GM18951 (cell line): ENCODE data around the gene TRERF1.

ENCODE experiments used
- POLR2A ChIP-seq: IDR thresholded peaks from 4 replicates; pipeline ENCODE4 v1.6.1; 2011; ENCODE audit warnings: mild to moderate bottlenecking; ENCODE audit not compliant: insufficient read length, insufficient read depth; ENCODE audit errors: extremely low read depth
- in situ Hi-C: fragments of 300-500 bp; cut with MboI; formaldehyde crosslinking; loops from one replicate; pipeline ENCODE4 v1.12.0; 2022; ENCODE audit warnings: low sequenced_read_pairs, mixed read lengths, inconsistent platforms; ENCODE audit not compliant: unreplicated experiment

Gene TRERF1

DNA sequence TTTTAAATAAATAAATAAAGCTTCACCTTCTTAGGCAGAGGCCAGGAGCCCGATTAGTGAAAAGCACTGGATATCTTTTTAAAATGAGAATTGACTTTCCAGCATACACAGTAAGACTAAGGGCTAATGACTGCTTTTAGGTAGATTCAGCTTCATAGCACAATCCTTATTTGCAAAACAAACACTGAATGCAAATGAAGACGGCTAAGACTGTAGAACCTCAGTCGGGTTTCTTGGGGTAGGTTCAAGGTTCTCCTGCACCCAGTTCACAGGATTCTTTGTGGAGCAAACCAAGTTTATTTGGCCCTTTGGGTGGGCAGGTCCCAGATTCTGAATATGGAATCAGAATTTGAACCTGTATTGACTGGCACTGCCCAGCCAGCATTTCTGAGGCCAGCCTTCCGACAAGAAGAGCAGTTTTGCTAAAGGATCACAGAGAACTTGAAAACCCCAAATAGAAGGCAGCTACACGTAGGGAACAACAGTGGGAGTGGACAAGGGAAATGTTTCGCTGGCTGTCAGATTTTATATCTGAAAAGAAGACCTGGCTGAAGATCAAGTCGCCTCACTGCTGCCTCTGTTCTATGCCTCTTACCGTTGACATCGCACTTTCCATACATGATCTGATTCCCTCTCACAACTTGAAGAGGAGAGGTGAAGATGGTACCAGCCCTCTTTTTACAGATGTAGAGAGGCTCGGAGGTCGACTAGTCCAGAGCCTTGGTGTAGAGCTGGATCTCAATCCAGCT lies 8.2 kb downstream of the TRERF1 start:
- in situ Hi-C loops, result no loop called here
- no peak for TF ChIP-seq POLR2A

DNA sequence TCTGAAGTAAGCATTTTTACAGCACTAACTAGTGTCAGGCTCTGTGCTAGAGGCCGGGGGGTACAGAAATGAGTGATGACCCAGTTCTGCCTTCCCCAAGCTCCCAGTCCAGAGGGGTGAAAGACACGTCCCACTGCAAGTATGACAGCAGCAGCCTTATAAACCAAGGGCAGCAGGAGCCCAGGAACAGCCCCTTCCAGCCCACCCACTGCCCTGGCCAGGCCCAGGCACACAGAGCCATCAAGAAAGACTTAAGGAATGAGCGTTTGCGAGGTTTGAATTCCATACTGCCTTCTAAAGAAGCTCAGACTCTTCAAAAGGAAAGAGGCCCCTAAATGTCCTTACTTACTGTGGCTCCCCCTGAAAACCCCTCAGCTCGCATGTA lies 10.0 kb downstream of the TRERF1 start:
- in situ Hi-C loops, result no loop called here
- TF ChIP-seq POLR2A, result no peak

DNA sequence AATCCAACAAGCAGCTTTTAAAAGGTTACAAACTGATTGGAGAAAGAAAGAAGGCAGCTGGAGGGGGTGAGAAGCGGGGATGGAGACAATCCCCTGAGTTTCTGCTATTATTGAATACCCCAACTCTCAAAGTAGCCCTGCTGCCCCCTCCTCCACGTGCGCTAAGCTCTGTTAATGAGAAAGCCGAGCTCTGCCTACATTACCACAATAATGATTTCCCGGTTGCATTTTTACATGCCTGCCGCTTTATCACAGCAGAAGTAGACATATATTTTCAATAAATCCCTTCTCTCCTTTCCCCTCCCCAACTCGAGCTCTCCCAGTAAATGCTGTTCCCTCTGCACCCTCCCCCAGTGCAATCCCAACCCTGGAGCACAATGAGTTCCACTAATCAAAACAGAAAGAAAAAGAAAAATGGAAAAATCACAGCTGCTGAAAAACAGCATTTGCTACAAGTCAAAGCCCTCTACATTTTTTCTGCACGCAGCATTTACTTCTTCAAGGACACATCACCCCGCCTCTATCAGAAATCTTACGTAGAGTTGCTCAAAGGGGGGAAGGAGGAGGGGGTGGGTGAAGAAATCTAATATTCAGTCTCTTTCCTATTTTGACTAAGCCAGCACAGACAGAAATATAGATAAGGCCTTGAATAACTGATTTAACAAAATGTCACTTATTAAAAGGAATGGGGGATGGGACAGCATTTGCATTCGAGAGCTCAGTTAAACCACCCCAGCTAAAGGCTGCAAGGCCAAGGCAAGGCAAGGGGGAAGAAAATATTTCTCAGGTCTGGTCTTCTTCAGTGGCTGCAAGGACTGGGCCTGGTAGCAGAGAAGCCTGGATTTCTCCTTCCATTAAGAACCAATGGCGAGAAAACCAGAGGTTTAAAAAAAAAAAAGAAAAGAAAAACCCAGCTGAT lies 10.7 kb downstream of the TRERF1 start:
- in situ Hi-C loops, result no loop called here
- TF ChIP-seq POLR2A, result no peak

DNA sequence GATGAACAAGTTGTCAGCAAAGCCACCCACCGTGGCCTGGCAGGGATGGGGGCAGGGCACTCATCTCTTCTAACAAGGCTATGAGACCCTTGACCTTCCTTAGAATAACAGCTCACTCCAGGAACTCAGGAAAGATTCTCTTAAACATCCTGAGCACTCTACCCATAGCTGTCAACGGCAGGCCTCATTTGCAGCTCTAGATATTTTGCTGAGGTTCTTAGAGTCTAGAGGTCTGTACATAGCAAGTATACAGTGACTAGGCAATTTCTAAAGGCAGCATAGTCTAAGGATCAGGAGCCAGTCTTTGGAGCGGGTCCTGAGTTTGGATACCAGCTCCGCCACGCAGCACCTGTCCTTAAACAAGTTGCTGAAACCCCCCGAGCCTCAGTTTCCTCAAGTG lies 11.7 kb downstream of the TRERF1 start:
- in situ Hi-C loops, result no loop called here
- TF ChIP-seq POLR2A, result no peak

DNA sequence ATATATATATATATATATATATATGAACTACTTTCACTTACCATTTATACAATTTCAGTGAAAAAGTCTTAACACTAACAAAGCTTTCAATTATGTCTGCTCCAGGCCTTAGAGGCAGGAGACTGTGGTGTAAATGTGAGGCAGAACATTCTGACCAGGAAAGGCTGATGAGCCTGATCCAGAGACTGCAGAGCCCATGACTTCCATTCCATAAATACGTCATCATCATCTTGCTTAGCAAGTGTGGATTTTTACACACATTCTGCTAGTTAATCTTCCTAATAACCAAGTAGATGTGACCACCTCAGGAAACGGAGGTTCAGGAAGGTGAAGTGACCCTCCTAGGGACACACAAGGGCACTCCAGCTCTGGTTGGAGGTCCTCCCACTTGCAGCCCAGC lies 14.9 kb downstream of the TRERF1 start:
- in situ Hi-C loops, result no loop called here
- TF ChIP-seq POLR2A, result no peak

DNA sequence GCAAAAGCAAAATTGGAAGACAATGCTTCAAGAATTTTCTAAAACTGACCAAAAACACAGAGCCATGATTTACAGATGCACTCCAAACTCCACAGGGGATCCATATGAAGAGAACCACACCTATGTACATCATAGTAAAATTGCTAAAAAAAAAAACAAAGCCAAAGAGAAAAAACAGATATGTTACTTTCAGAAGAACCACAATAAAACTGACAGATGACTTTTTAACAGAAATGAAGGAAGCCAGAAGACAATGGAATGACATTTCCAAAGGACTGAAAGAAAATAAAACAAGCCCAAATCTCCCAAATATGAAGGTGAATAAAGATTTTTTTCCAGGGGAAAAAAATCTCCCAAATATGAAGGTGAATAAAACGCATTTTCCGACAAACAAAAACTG lies 17.5 kb downstream of the TRERF1 start:
- no peak for TF ChIP-seq POLR2A
- in situ Hi-C loops, result no loop called here

DNA sequence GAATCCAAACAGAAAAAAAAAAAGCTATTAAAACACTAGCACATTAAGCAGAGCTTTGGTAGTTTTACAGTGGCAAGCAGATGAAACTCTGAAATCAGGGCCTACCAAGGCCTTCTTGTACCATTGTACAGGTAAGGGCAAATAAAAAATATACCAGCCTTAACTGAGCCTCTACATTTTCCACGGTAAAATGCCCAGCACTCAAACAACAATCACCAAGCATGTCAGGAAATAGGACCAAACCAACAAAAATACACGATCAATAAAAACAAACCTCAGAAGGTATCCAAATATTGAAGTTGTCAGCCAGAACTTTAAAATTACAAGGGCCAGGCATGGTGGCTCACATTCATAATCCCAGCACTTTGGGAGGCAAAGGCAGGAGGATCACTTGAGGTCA lies 18.3 kb downstream of the TRERF1 start:
- TF ChIP-seq POLR2A, result no peak
- in situ Hi-C loops, result no loop called here

DNA sequence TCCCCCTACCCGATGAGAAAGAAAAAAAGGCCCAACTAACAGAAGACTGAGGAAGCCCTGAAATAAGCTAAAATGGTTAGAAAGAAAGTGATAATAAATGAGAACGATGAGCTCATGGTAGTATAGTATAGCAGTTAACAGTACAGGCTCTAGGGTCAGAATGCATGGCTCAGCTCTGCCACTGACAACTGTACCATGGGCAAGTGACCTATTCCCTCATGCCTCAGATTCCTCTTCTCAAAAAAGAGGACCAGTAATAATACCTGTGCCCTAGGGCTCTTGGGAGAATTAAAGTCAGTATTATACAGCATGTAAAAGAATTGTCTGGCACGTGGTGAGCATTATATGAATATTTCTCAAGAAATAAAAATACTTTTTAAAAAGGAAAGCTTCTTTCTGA lies 19.8 kb downstream of the TRERF1 start:
- in situ Hi-C loops, result no loop called here
- TF ChIP-seq POLR2A, result no peak

DNA sequence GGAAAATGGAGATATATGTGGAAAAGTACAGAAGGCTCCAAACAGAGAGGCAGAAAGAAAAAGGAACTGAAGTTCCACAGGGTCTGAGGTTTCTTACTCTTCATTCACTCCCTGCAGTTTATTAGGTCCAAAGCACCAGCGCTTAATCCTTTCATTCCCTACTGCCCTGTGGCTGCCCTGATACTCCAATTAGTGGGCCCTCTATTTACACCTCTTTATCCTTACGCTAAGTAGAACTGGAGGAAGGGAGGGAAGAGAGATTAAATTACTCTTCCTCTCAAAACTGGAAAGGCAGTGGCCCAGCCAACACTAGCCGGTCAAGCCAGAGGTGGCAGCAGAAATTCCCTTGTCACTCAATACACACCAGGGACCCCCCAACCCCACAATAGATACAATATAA lies 20.4 kb downstream of the TRERF1 start:
- TF ChIP-seq POLR2A, result no peak
- in situ Hi-C loops, result no loop called here

DNA sequence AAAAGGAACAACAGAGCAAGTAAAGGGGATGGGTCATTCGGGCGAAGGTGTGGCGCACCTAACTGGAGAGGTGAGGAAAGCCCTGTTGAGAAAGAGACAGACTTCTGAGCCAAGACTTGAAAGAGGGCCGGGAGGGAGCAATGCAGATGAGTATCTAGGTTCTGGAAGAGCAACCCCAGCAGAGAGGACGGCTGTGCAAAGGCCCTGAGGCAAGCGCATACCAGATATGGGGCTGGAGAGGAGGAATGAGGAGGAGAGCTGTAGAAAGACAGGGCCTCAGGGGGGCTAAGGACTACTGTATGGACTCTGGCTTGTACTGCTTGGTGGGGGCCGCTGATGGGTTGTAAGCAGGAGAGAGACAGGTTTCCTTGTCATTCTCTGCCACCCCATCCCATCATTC lies 21.9 kb downstream of the TRERF1 start:
- TF ChIP-seq POLR2A, result no peak
- in situ Hi-C loops, result no loop called here

DNA sequence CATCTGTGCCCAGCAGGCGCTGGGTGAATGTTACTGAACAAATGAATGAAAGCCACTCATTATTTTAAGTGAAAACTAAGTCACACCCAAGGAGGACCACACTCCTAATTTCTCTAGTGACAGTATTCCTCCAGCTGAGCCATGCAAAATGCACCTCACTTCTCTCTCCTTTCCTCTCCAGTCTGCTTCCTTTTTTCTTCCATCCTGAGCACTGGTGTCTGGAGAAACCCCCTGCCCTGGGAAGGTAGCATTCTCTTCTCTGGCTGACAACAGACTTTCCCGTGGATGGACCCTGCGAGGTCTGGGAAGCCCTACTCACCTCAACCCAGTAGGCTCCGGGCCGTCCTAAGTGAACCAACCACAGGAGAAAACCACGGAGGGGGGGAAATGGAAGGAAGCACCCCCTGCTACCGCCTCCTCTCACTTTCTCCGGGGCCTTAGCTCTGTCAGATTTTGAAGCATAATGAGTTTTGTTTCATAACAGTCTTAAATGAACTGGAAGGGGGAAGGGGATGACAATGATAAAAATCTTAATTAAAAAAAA lies 22.6 kb downstream of the TRERF1 start:
- no peak for TF ChIP-seq POLR2A
- in situ Hi-C loops, result no loop called here

DNA sequence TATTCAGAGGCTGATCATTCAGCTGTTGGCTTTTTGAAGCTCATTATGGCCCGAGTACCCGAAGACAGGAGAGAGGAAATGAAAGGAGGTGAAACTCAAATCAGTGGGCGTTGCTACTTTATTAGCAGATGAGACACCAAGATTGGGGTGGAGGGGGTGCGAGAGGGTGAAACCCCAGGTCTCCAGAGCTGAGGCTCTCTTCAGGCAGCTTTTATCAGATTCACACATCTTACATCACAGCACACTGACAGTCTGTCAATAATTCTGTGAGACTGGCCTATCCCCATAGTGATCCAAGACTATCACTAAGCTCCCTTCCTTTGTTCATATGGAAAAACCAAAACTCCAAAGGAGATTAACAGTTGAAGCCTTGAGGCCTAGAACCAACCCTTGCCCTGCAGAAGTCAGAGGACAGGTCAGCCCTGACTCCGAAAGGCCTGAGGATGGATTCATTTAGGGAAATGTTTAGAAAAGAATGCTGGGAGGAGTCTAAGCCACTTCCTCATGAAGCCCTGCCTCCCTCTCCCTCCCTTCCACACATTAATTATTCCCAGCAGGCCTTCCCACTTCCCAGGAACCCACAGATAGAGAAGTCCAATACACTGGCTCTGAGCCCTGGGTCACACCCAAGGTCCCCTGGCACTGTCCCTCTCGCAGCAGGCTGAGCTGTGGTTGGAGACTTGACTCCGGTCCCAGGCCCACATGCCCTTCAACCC lies 23.2 kb downstream of the TRERF1 start:
- no peak for TF ChIP-seq POLR2A
- in situ Hi-C loops, result no loop called here

DNA sequence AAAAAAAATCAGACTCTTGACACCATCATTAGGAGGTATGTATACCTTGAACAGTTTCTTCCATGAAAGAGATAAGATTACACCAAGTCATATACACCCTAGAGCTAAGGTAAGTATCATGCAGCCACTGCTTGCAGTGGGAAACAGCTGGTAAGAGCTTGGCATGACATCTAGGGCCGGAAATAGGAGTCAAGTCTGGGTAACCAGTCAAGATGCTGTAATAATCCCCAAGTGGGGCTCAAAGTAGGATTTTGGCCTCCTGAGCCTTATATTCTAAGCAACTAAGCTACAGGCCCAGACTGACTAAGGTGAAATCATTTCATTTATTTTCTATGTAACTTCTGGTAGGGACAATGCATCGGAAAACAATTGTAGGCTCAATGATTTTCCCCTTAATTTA lies 23.9 kb downstream of the TRERF1 start:
- TF ChIP-seq POLR2A, result no peak
- in situ Hi-C loops, result no loop called here
